Nephron (organoid): Measurements from ENCODE around the gene PCBP3.

Source experiments
- H3K27ac Mint-ChIP-seq, 3 experiments: 2 replicates each; pipeline ENCODE4 v1.8.0; 2020; ENCODE audit warnings: mixed read lengths in 3 of 3, mild to moderate bottlenecking in 2 of 3, moderate library complexity in 1 of 3
- H3K27me3 Mint-ChIP-seq: 2 replicates; pipeline ENCODE4 v1.8.0; 2021; ENCODE audit warnings: low read depth, mild to moderate bottlenecking, moderate library complexity, mixed read lengths
- H3K36me3 Mint-ChIP-seq: 2 replicates; pipeline ENCODE4 v1.8.0; 2020; ENCODE audit warnings: low read depth, mixed read lengths
- H3K4me1 Mint-ChIP-seq: 2 replicates; pipeline ENCODE4 v1.8.0; 2020; ENCODE audit warnings: mixed read lengths
- H3K4me3 Mint-ChIP-seq, 3 experiments: 2 replicates each; pipeline ENCODE4 v1.8.0; 2020; ENCODE audit warnings: mild to moderate bottlenecking in 3 of 3, mixed read lengths in 3 of 3, moderate library complexity in 2 of 3
- H3K9me3 Mint-ChIP-seq: 2 replicates; pipeline ENCODE4 v1.8.0; 2020; ENCODE audit warnings: mixed read lengths
- TF ChIP-seq, protein P1 (sequence below), 3 experiments: fragments of 200-600 bp; sonication (generic); IDR thresholded peaks; one replicate each; pipeline ENCODE4 v1.5.0; 2021; ENCODE audit warnings: antibody characterized with exemption in 3 of 3; ENCODE audit not compliant: unreplicated experiment in 3 of 3

PCBP3 gene

DNA sequence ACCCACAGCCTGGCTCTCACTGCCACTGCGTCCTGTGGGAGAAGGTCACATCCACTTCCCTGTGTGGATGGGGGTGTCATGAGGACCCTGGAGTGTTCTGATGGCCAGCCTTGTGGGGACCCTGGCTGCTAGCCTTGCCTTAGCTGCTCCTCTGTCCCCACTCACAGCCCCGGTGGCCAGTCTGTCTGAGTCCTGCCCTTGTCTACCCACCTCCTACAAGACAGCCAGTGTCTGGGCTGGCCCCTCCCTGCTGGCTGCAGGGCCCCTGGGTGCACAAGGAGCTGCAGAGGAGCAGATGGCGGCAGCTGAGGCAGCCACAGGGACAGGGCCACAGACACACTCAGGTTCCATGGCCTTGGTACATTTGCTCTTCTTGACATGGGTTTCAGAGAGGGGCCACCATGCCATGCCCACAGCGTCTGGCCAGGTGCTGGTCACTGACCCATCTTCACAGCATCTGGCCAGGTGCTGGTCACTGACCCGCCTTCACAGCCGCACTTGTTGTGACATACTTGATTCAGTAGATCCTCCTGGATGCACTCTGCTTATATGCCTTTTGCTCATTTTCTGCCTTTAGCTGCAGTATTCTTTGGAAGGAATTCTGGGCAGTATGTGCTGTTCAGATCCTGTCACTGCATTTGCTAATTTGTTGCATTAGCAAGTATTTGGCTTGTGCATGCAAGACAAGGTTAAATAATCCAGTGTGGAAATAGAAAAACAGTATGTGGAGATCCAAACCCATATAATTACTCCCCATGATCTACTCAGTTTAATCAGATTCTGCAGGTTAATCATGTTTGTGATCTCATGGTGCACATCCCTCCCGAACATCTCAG is 157.8 kb downstream of the PCBP3 start:
- H3K9me3 Mint-ChIP-seq = no peaks in the 10 kb centered on the region
- H3K4me1 Mint-ChIP-seq = peaks cover 4% of the 10 kb centered on the region
- peaks cover 10% of the 10 kb centered on the region for H3K27me3 Mint-ChIP-seq
- no peaks in the 10 kb centered on the region for H3K36me3 Mint-ChIP-seq
- no peak overlapping the region for H3K27ac Mint-ChIP-seq
- TF ChIP-seq, protein P1, sequence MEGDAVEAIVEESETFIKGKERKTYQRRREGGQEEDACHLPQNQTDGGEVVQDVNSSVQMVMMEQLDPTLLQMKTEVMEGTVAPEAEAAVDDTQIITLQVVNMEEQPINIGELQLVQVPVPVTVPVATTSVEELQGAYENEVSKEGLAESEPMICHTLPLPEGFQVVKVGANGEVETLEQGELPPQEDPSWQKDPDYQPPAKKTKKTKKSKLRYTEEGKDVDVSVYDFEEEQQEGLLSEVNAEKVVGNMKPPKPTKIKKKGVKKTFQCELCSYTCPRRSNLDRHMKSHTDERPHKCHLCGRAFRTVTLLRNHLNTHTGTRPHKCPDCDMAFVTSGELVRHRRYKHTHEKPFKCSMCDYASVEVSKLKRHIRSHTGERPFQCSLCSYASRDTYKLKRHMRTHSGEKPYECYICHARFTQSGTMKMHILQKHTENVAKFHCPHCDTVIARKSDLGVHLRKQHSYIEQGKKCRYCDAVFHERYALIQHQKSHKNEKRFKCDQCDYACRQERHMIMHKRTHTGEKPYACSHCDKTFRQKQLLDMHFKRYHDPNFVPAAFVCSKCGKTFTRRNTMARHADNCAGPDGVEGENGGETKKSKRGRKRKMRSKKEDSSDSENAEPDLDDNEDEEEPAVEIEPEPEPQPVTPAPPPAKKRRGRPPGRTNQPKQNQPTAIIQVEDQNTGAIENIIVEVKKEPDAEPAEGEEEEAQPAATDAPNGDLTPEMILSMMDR (IDR thresholded peaks at IDR 0.05; ENCODE audit: unreplicated experiment in 3 of 3) = no peak
- H3K4me3 Mint-ChIP-seq = no peak overlapping the region

DNA sequence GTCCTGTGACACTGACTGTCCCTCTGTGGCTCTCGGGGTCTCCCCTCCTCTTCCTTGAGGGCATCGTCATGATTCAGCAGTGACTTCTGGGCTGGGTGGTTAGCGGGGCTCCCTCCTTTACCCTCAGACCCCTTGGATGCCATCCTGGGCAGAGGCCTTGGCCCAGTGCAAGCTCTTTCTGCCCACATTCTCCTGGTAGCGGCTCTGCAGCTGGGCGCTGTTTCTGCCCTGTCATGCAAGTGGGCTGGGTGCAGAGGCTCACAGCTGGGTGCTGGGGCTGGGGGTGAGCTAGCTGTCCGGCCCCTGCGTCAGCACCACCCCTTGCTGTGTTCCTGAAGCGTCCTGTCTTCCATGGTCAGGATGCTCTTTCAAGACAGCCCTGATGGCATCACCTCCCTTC is 158.5 kb downstream of the PCBP3 start:
- H3K4me1 Mint-ChIP-seq = peaks cover 4% of the 10 kb centered on the region
- TF ChIP-seq, protein P1 (IDR thresholded peaks at IDR 0.05; ENCODE audit: unreplicated experiment in 3 of 3) = no peak

DNA sequence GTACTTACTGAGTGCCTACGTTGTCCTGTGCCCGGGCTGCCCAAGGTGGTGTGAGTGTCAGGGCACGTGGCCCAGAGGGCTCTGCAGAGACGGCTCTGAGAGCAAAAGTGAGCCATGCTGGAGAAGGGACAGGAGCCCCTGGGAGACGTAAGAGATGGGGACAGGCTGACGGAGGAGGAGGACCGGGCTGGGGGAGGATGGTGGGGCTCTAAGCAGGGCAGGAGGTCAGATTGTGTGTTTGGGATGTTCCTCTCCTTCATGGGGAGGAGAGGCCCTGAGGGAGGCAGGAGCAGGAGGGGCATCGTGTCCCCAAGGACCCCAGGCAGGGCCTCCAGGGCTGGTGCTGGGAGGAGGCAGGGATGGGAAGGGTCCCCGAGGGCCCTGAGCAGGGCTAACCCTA is 158.9 kb downstream of the PCBP3 start:
- Mint-ChIP-seq H3K27me3 (peaks cover 14% of the 10 kb centered on the region), H3K9me3 (peaks cover 3% of the 10 kb centered on the region)

More for the DNA sequence above, 158.5 kb downstream of the PCBP3 start:
- no peak overlapping the region for H3K4me3 Mint-ChIP-seq
- H3K9me3 Mint-ChIP-seq = no peaks in the 10 kb centered on the region
- peaks cover under 1% of the 10 kb centered on the region for H3K36me3 Mint-ChIP-seq
- H3K27ac Mint-ChIP-seq = no peak overlapping the region
- H3K27me3 Mint-ChIP-seq = peaks cover 10% of the 10 kb centered on the region

DNA sequence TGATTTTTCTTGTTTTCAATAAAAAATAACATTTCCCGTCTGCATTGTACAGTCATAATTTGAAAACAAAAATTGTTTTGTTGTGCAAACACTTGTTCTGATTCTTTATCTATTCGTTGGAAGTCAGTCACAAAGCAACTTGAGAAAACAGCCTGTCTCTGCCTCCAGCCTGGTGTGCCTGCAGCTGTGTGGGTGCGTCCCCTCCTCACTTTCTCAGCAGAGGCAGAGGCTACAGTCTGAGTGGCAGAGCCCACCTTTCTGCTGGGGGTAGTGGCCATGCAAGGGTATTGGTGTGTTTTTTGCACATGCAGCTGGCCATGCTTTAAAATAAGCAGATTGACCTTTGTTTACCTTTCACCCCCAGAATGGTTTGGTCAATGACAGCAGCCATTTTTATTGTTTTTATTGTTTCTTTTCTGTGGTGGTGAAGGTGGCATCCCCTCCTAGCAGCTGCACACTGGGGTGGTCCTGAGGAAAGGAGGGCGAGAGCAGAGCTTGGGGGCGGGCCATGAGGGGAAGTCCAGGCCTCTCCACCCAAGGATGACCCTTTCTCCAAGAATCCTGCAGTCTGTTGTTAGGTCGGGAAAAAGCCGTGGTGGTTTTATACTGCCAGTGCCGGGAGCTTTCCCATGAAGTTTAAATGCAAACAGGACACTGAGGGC is 159.6 kb downstream of the PCBP3 start:
- Mint-ChIP-seq H3K36me3 (peaks cover 4% of the 10 kb centered on the region), H3K27me3 (peaks cover 15% of the 10 kb centered on the region), H3K4me3 (no peak overlapping the region), H3K9me3 (peaks cover 6% of the 10 kb centered on the region), H3K4me1 (peaks cover 4% of the 10 kb centered on the region), H3K27ac (no peak overlapping the region)
- TF ChIP-seq, protein P1 (IDR thresholded peaks at IDR 0.05; ENCODE audit: unreplicated experiment in 3 of 3) = no peak

More for the DNA sequence above, 158.9 kb downstream of the PCBP3 start:
- Mint-ChIP-seq H3K36me3 (peaks cover 4% of the 10 kb centered on the region), H3K4me1 (peaks cover 4% of the 10 kb centered on the region), H3K27ac (no peak overlapping the region), H3K4me3 (no peak overlapping the region)
- TF ChIP-seq, protein P1 (IDR thresholded peaks at IDR 0.05; ENCODE audit: unreplicated experiment in 3 of 3) = no peak

DNA sequence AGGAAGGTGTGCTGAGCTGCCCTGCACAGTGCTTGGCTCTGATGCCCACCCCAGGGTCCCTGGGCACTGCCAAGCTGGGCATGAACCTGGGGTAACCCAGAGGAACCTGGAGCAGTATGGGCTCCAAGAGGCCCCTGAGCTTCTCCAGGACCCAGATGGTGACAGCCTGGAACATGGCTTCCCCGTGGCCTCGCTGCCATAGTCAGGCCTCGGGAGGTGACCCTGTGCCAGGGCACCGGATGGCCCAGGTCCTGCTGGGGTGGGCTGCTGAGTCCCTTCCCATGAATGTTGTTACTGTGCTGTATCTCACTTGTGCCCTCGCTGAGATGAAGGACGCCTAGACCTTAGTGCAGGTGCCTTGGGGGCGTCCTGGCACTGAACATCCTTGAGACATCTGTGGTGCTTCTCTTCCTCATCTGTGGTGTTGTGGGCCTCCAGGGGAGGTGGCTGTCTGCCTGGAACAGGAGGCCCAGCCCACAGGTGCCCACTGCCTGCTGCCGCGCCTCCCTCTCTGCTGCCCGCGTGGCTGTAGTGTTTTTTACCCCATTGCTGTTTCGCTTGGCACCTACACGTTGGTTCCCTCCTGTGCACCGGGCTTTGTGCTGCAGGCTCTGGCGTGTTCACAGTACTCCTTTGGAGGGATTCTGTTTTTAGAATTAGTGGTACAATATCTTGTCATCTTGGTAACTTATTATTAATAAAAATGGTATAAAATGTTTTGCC is 160.3 kb downstream of the PCBP3 start:
- Mint-ChIP-seq H3K27me3 (peaks cover 15% of the 10 kb centered on the region), H3K36me3 (peaks cover 4% of the 10 kb centered on the region), H3K9me3 (peaks cover 9% of the 10 kb centered on the region), H3K4me1 (peaks cover 4% of the 10 kb centered on the region), H3K4me3 (no peak overlapping the region), H3K27ac (no peak overlapping the region)
- TF ChIP-seq, protein P1 (IDR thresholded peaks at IDR 0.05; ENCODE audit: unreplicated experiment in 3 of 3) = no peak
